Measurements from ENCODE around the gene KRT72.

- no peak for TF ChIP-seq CTCF (IDR thresholded peaks at IDR 0.05)
- TF ChIP-seq POLR2A (IDR thresholded peaks at IDR 0.05; ENCODE audit: low read depth) = no peak
- no peak for TF ChIP-seq POLR2AphosphoS5 (IDR thresholded peaks at IDR 0.05)
These were observed 17.6 kb upstream of the KRT72 start for GRCh38 chr12:52618866-52619265.

Data from esophagus muscularis mucosa (tissue), 3 donors.